GM12878 (cell line): ENCODE results near the gene TRPC3. TPM values are rescaled to one million over a fixed set of nuclear protein-coding genes. Genes with fewer than 3 reads are reported as not detected.

Experiments
- ATAC-seq: fragments of 200-7000 bp; cut with Tn5 transposase; 3 replicates; pipeline ENCODE4 v1.9.1; 2020; ENCODE audit warnings: mild to moderate bottlenecking, moderate library complexity
- Bru-seq: library from RNA; stranded (reverse); fragments of 400-500 nt; gene quantifications from one replicate; lab custom pipeline; 2021; lab: Mats Ljungman, UMichigan
- BruChase-seq, 2 experiments: library from RNA; stranded (reverse); fragments of 400-500 nt; gene quantifications; one replicate each; lab custom pipeline; 2021; lab: Mats Ljungman, UMichigan
- BruUV-seq: library from RNA; stranded (reverse); fragments of 400-500 nt; replicated peaks from 2 replicates; lab custom pipeline; 2021; lab: Mats Ljungman, UMichigan
- CTCF ChIA-PET: fragments of 300-600 bp; sonication (Branson Sonifier 250); formaldehyde crosslinking; extraction: SDS; loops from one replicate; lab custom pipeline; 2021; ENCODE audit warnings: inconsistent platforms; lab: Yijun Ruan, JAX
- POLR2A ChIA-PET: fragments of 350-600 bp; formaldehyde crosslinking; extraction: SDS; loops from one replicate; lab custom pipeline; 2021; ENCODE audit warnings: inconsistent platforms; lab: Charles Lee
- RAD21 ChIA-PET: fragments of 300-600 bp; sonication (Branson Sonifier 250); formaldehyde crosslinking; loops from one replicate; lab custom pipeline; 2023; ENCODE audit warnings: antibody characterized with exemption; ENCODE audit not compliant: unreplicated experiment; lab: Charles Lee
- SMC1A ChIA-PET: fragments of 300-600 bp; sonication (Branson Sonifier 250); formaldehyde crosslinking; loops from one replicate; lab custom pipeline; 2023; ENCODE audit not compliant: unreplicated experiment, uncharacterized antibody; lab: Charles Lee
- DNase-seq: peaks from one replicate; pipeline ENCODE4 v3.0.0-alpha.2; 2011; ENCODE audit warnings: low read depth, low spot score
- FAIRE-seq: peaks from 3 replicates; lab custom pipeline; 2011; peaks lifted over from hg19 to GRCh38; lab: Jason Lieb, UNC
- H2AFZ ChIP-seq: 2 replicates; pipeline ENCODE4 v1.6.0; 2011; ENCODE audit warnings: low read depth, low read length, control low read depth; ENCODE audit not compliant: control insufficient read depth
- H3K27ac ChIP-seq: 2 replicates; pipeline ENCODE4 v1.5.1; 2011; ENCODE audit warnings: control low read depth; ENCODE audit not compliant: control insufficient read depth, insufficient read depth
- H3K27me3 ChIP-seq, 2 experiments: replicated peaks in 1 of 2; 2 replicates each; pipeline versions ENCODE4 v1.6.0 to v1.6.1; 2011; ENCODE audit warnings: low read length in 1 of 2; ENCODE audit not compliant: control insufficient read depth in 2 of 2, insufficient read depth in 2 of 2
- H3K36me3 ChIP-seq, 2 experiments: 2 replicates each; pipeline ENCODE4 v1.5.1; 2011; ENCODE audit warnings: low read length in 1 of 2; ENCODE audit not compliant: control insufficient read depth in 2 of 2, insufficient read depth in 2 of 2
- H3K4me1 ChIP-seq: 2 replicates; pipeline ENCODE4 v1.6.1; 2011; ENCODE audit warnings: mild to moderate bottlenecking, low read length, moderate library complexity, mixed read lengths; ENCODE audit not compliant: control insufficient read depth, insufficient read depth
- H3K4me2 ChIP-seq: 2 replicates; pipeline ENCODE4 v1.6.0; 2011; ENCODE audit warnings: control low read depth; ENCODE audit not compliant: control insufficient read depth, insufficient read depth
- H3K4me3 ChIP-seq: fragments of 200-600 bp; sonication (generic); 2 replicates; pipeline ENCODE4 v1.5.1; 2016
- H3K79me2 ChIP-seq: 2 replicates; pipeline ENCODE4 v1.6.0; 2011; ENCODE audit warnings: low read length; ENCODE audit not compliant: control insufficient read depth, insufficient read depth
- H3K9ac ChIP-seq: 2 replicates; pipeline ENCODE4 v1.8.0; 2011; ENCODE audit warnings: low read length, control low read depth, mixed read lengths; ENCODE audit not compliant: control insufficient read depth, insufficient read depth
- H3K9me3 ChIP-seq: replicated peaks from 3 replicates; pipeline ENCODE4 v1.5.1; 2011; ENCODE audit warnings: mild to moderate bottlenecking, low read length; ENCODE audit not compliant: control insufficient read depth, insufficient read depth
- H4K20me1 ChIP-seq: 2 replicates; pipeline ENCODE4 v1.6.0; 2011; ENCODE audit not compliant: control insufficient read depth, insufficient read depth
- GATAD2B ChIP-seq: fragments of 450-650 bp; conservative IDR thresholded peaks from 2 replicates; pipeline ENCODE4 v1.6.1; 2017; ENCODE audit warnings: low read depth, mild to moderate bottlenecking, moderate library complexity
- IKZF1 ChIP-seq: fragments of 450-650 bp; conservative IDR thresholded peaks from 2 replicates; pipeline ENCODE4 v1.6.1; 2017; ENCODE audit warnings: antibody characterized with exemption, mild to moderate bottlenecking
- RBBP5 ChIP-seq: fragments of 200-600 bp; sonication (generic); conservative IDR thresholded peaks from 2 replicates; pipeline ENCODE4 v1.6.1; 2016
- SUZ12 ChIP-seq: fragments of 200-600 bp; sonication (generic); IDR thresholded peaks from one replicate; pipeline ENCODE4 v1.6.1; 2018; ENCODE audit warnings: antibody characterized with exemption, mild to moderate bottlenecking; ENCODE audit not compliant: unreplicated experiment
- ZNF207 ChIP-seq: fragments of 450-650 bp; IDR thresholded peaks from 2 replicates; pipeline ENCODE4 v1.6.1; 2014; ENCODE audit warnings: antibody characterized with exemption, mild to moderate bottlenecking, borderline replicate concordance
- WGBS: methylation state at CpG from one replicate; pipeline ENCODE4 v1.1.6; 2016; ENCODE audit warnings: low lambda C conversion rate; ENCODE audit not compliant: insufficient replicate concordance, insufficient coverage; ENCODE audit errors: missing lambda C conversion rate; 5-methylcytosine and 5-hydroxymethylcytosine counted together
- in situ Hi-C: fragments of 300-500 bp; cut with MboI; formaldehyde crosslinking; loops from 9 replicates; pipeline ENCODE4 v1.14.3; 2018; ENCODE audit warnings: mixed read lengths
- intact Hi-C: fragments of 100-400 bp; cut with micrococcal nuclease; formaldehyde crosslinking; loops from one replicate; pipeline ENCODE4 v1.14.2; 2022; ENCODE audit not compliant: unreplicated experiment
- long read RNA-seq, 2 experiments: library from polyadenylated mRNA; unstranded; transcript quantifications; one replicate each; pipeline ENCODE4 v2.0.0, GENCODE V29; 2019 to 2020
- polyA minus RNA-seq, 3 experiments: library from RNA; depleted of rRNA, polyadenylated mRNA; stranded (reverse); fragments of >200 nt; gene quantifications; 2 replicates each; pipeline ENCODE4 v1.2.3, GENCODE V29; 2011
- polyA plus RNA-seq, 11 experiments: library from polyadenylated mRNA; depleted of rRNA in 4 of 11; unstranded in 6 of 11; stranded (reverse) in 5 of 11; fragments of >200 nt; fragmentation: Nextera tagmentation in 4 of 11; fragmentation: Illumina TruSeq in 1 of 11; extraction: Ambion mirVana in 4 of 11; extraction: Trizol in 1 of 11; gene quantifications; 1 replicate in 1 of 11; 2 replicates in 10 of 11; pipeline versions ENCODE4 v1.2.1 to v1.2.3, GENCODE V29; 2011 to 2016; ENCODE audit warnings: inconsistent platforms in 2 of 11, missing spikeins in 2 of 11, low read depth in 1 of 11
- total RNA-seq, 4 experiments: library from RNA; depleted of rRNA in 3 of 4; stranded (reverse); fragments of >200 nt in 3 of 4; fragmentation: Illumina TruSeq in 1 of 4; extraction: Trizol in 1 of 4; gene quantifications; 2 replicates each; pipeline versions ENCODE4 v1.2.1 to v1.2.3, GENCODE V29; 2013 to 2021
- TF ChIP-seq, protein P1 (sequence below): fragments of 450-650 bp; IDR thresholded peaks from 2 replicates; pipeline ENCODE4 v1.6.1; 2017; ENCODE audit warnings: mild to moderate bottlenecking, low read depth, inconsistent platforms; ENCODE audit not compliant: poor library complexity, severe bottlenecking

The TRPC3 gene
- not detected in 2 replicates for total RNA-seq (2013; cell fraction: nucleolus; rRNA removed)
- total RNA-seq (2014; rRNA removed) (not detected in 2 replicates), total RNA-seq (2014; rRNA removed; fragmentation: Illumina TruSeq; extraction: Trizol) (not detected in 2 replicates), total RNA-seq (2021) (not detected in 2 replicates), polyA plus RNA-seq (2011; rRNA removed) (not detected in 2 replicates), polyA plus RNA-seq (2014; fragmentation: Illumina TruSeq; extraction: Trizol) (not detected in 2 replicates), polyA plus RNA-seq (2014; fragmentation: Nextera tagmentation; extraction: Ambion mirVana) (not detected), polyA plus RNA-seq (2014; rRNA removed) (not detected in 2 replicates), polyA plus RNA-seq (2016; fragmentation: Nextera tagmentation; extraction: Ambion mirVana) (not detected), polyA minus RNA-seq (2011; rRNA and poly(A)+ RNA removed) (not detected in 2 replicates), Bru-seq, nascent RNA (percentile 1 among the genes with signal in this experiment), BruChase-seq, experiment 1, labeled RNA remaining after a 6-hour chase (percentile 3 among the genes with signal in this experiment), BruChase-seq, experiment 2, labeled RNA remaining after a 2-hour chase (not detected)
- polyA plus RNA-seq (2011; ENCODE audit: low read depth): not detected
- not detected in 2 replicates for polyA plus RNA-seq (2011; cell fraction: cytosol; rRNA removed)
- not detected in 2 replicates for polyA plus RNA-seq (2011; cell fraction: nucleus; rRNA removed)
- not detected in 2 replicates for polyA plus RNA-seq (2012)
- not detected in 2 replicates for polyA minus RNA-seq (2011; cell fraction: cytosol; rRNA and poly(A)+ RNA removed)
- not detected in 2 replicates for polyA minus RNA-seq (2011; cell fraction: nucleus; rRNA and poly(A)+ RNA removed)
- long read RNA-seq, experiment 1: 0 reads
- long read RNA-seq, experiment 2, partial matches to known transcripts: 0 of 1 reads
- long read RNA-seq, experiment 2, other reads (novel, unspliced or antisense): 1 of 1 reads

DNA sequence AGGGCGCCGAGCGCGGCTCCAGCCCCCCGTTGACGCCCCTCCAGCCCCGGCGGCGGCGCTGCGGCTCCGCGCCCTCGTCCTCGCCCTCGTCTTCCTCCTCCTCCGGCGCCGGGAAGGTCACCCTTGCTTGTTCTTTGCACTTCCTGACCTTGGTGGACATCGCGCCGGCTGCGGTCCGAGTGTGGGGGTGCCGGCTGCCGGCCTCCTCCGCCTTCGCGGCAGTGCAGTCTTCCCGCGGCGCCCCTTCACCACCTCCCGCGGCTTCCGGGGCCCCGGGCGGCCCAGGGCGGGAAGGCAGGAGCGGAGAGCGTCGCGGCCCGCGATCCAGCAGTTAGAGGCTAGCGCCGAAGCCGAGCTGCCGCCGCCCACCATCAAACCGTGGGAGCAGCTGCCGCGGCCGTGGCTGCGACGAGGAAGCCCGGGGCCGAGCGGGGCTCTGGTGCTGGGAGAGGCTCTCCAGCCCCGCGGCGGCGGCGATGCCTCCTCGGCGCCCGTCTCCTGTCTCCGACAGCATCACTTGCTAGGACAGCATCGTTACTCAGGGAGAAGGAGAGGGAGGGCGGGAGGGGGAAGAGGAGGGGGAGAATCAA, at the start of gene TRPC3:
Gene TRPC3 (minus strand): TSS at position 540 of the 590 bp plus-strand sequence. CDS start 380 bp downstream, at position 160.
- no peak within 1 kb of the TSS for H3K9ac ChIP-seq
- no peak for FAIRE-seq

More for the DNA sequence above, at the start of gene TRPC3:
- peak within 1 kb of the TSS; percentile 54 for H2AFZ ChIP-seq
- ChIA-PET POLR2A (no interaction called here), RAD21 (no interaction called here), CTCF (interaction anchor here (3.1 kb wide), 1 partner anchor 51 kb away, joined by 13 read pairs; no protein-coding TSS in a partner anchor), SMC1A (no interaction called here)
- no peaks in the 10 kb centered on the region for H3K9me3 ChIP-seq
- H4K20me1 ChIP-seq: no peaks in the 10 kb centered on the region
- peaks cover 4% of the 10 kb centered on the region for H3K4me1 ChIP-seq
- peak within 1 kb of the TSS; percentile 63 for H3K4me3 ChIP-seq
- TF ChIP-seq, protein P1, sequence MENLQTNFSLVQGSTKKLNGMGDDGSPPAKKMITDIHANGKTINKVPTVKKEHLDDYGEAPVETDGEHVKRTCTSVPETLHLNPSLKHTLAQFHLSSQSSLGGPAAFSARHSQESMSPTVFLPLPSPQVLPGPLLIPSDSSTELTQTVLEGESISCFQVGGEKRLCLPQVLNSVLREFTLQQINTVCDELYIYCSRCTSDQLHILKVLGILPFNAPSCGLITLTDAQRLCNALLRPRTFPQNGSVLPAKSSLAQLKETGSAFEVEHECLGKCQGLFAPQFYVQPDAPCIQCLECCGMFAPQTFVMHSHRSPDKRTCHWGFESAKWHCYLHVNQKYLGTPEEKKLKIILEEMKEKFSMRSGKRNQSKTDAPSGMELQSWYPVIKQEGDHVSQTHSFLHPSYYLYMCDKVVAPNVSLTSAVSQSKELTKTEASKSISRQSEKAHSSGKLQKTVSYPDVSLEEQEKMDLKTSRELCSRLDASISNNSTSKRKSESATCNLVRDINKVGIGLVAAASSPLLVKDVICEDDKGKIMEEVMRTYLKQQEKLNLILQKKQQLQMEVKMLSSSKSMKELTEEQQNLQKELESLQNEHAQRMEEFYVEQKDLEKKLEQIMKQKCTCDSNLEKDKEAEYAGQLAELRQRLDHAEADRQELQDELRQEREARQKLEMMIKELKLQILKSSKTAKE: no peak
- no peak for TF ChIP-seq ZNF207
- TF ChIP-seq IKZF1: peak; percentile 41
- no peak for TF ChIP-seq RBBP5
- TF ChIP-seq GATAD2B: 0 out of 2 replicates have a peak, but pooled peaks have one; percentile 34
- TF ChIP-seq SUZ12: peak; percentile 92
- TF ChIP-seq, all 136 proteins: peak for 3
- Histone ChIP-seq H3K36me3 (no peaks in the 10 kb centered on the region), H3K79me2 (no peaks in the 10 kb centered on the region), H3K4me2 (peak within 1 kb of the TSS; percentile 93), H3K27ac (no peak within 1 kb of the TSS), H3K27me3 (peaks cover 2 to 22% of the 10 kb centered on the region in 2 experiments)
- ATAC-seq (peak; percentile 43), DNase-seq (no peak)
- 2% methylated on average over 56 of the region's 69 CpGs for WGBS
- in situ Hi-C loops: no loop called here
- intact Hi-C loops: loop anchor here (5.0 kb wide), 1 partner anchor 626 kb away; no protein-coding TSS in a partner anchor
- BruUV-seq: no TSS peak
